ENCODE results near the gene NEGR1. TPM values are rescaled to one million over a fixed set of nuclear protein-coding genes. Genes with fewer than 3 reads are reported as not detected.

The NEGR1 gene
- total RNA-seq, 1 experiment from 2014 or later, result 0.44 TPM

GRCh38 chr1:71979882-71980281 lies 302.5 kb downstream of the NEGR1 start:
- ChIA-PET CTCF (no interaction called here), POLR2A (ENCODE audit: unreplicated experiment) (no interaction called here)
- Histone ChIP-seq H3F3A (ENCODE audit: insufficient read depth, low read depth) (no peaks in the 10 kb centered on the region), H4K20me1 (ENCODE audit: insufficient read depth) (no peaks in the 10 kb centered on the region), H3K27ac (no peak overlapping the region), H3K9me2 (ENCODE audit: insufficient read depth) (no peaks in the 10 kb centered on the region), H3K9me3 (ENCODE audit: insufficient read depth, low read depth) (no peaks in the 10 kb centered on the region), H3K36me3 (ENCODE audit: low read depth) (no peaks in the 10 kb centered on the region), H3K4me1 (replicated peaks; ENCODE audit: insufficient read depth) (no peaks in the 10 kb centered on the region), H3K4me3 (no peak overlapping the region), H3K4me2 (no peak overlapping the region), H3K27me3 (ENCODE audit: insufficient read depth, low read depth) (no peaks in the 10 kb centered on the region), H2AFZ (no peak overlapping the region), H3K79me2 (ENCODE audit: low read depth) (no peaks in the 10 kb centered on the region)
- DNase-seq, result no peak
- intact Hi-C loops (cut with micrococcal nuclease; ENCODE audit: unreplicated experiment), result no loop called here
- TF ChIP-seq EZH2 (IDR thresholded peaks at IDR 0.05; ENCODE audit: low read depth), result no peak
- no peak for TF ChIP-seq CTCF (conservative IDR thresholded peaks at IDR 0.05)
- BruUV-seq (replicated peaks), result no TSS peak

- no peaks in the 10 kb centered on the region for H3K4me1 ChIP-seq (replicated peaks; ENCODE audit: insufficient read depth)
- H3K27ac ChIP-seq, result no peak overlapping the region
- no peaks in the 10 kb centered on the region for H3K36me3 ChIP-seq (ENCODE audit: low read depth)
- TF ChIP-seq EZH2 (IDR thresholded peaks at IDR 0.05; ENCODE audit: low read depth), result no peak
- no peak for TF ChIP-seq CTCF (conservative IDR thresholded peaks at IDR 0.05)
- H3K9me3 ChIP-seq (ENCODE audit: insufficient read depth, low read depth), result no peaks in the 10 kb centered on the region
- no peak overlapping the region for H3K4me3 ChIP-seq
- no peaks in the 10 kb centered on the region for H4K20me1 ChIP-seq (ENCODE audit: insufficient read depth)
- DNase-seq, result no peak
- no peak overlapping the region for H3K4me2 ChIP-seq
- H3F3A ChIP-seq (ENCODE audit: insufficient read depth, low read depth), result no peaks in the 10 kb centered on the region
- H3K9me2 ChIP-seq (ENCODE audit: insufficient read depth), result no peaks in the 10 kb centered on the region
- H3K79me2 ChIP-seq (ENCODE audit: low read depth), result no peaks in the 10 kb centered on the region
- H3K27me3 ChIP-seq (ENCODE audit: insufficient read depth, low read depth), result no peaks in the 10 kb centered on the region
- ChIA-PET CTCF (no interaction called here), POLR2A (ENCODE audit: unreplicated experiment) (no interaction called here)
- intact Hi-C loops (cut with micrococcal nuclease; ENCODE audit: unreplicated experiment), result no loop called here
- BruUV-seq (replicated peaks), result no TSS peak
- H2AFZ ChIP-seq, result 0 out of 2 replicates have a peak overlapping the region, but pooled peaks have one; percentile 46
Observed at GRCh38 chr1:71967670-71968069, 314.7 kb downstream of the NEGR1 start.

- Histone ChIP-seq H3K9me3 (ENCODE audit: insufficient read depth, low read depth) (no peaks in the 10 kb centered on the region), H2AFZ (no peak overlapping the region), H3K79me2 (ENCODE audit: low read depth) (no peaks in the 10 kb centered on the region), H3K9me2 (ENCODE audit: insufficient read depth) (no peaks in the 10 kb centered on the region), H3K27ac (no peak overlapping the region), H3K4me3 (no peak overlapping the region), H3K4me1 (replicated peaks; ENCODE audit: insufficient read depth) (no peaks in the 10 kb centered on the region), H3K36me3 (ENCODE audit: low read depth) (no peaks in the 10 kb centered on the region), H3F3A (ENCODE audit: insufficient read depth, low read depth) (no peaks in the 10 kb centered on the region), H4K20me1 (ENCODE audit: insufficient read depth) (no peaks in the 10 kb centered on the region), H3K4me2 (no peak overlapping the region), H3K27me3 (ENCODE audit: insufficient read depth, low read depth) (no peaks in the 10 kb centered on the region)
- intact Hi-C loops (cut with micrococcal nuclease; ENCODE audit: unreplicated experiment), result no loop called here
- ChIA-PET POLR2A (ENCODE audit: unreplicated experiment) (no interaction called here), CTCF (no interaction called here)
- no peak for TF ChIP-seq EZH2 (IDR thresholded peaks at IDR 0.05; ENCODE audit: low read depth)
- no peak for TF ChIP-seq CTCF (conservative IDR thresholded peaks at IDR 0.05)
- no TSS peak for BruUV-seq (replicated peaks)
- no peak for DNase-seq
Observed at GRCh38 chr1:71964188-71964587, 318.2 kb downstream of the NEGR1 start.

All from PC-9 (cell line).